Measurements from ENCODE around the gene MPV17L2. TPM values are rescaled to one million over a fixed set of nuclear protein-coding genes. Genes with fewer than 3 reads are reported as not detected.
"Not testable (repeated sequence)": the region's sequence is repeated elsewhere in the genome, so short reads cannot be mapped to it uniquely, and the experiment has no call there.

MPV17L2 gene
- total RNA-seq, 2 donors from 2014 or later, result 3.8 TPM

- ATAC-seq, result no peak
- no peak overlapping the region for H3K4me3 Mint-ChIP-seq
- no peak for DNase-seq
- H3K27ac Mint-ChIP-seq, result peak overlapping the region; percentile 41
- H3K9me3 ChIP-seq (ENCODE audit: control insufficient read depth, low read length, poor library complexity, severe bottlenecking), result no peaks in the 10 kb centered on the region
- no peaks in the 10 kb centered on the region for H3K27me3 Mint-ChIP-seq
- H3K4me1 Mint-ChIP-seq, result peaks cover 22% of the 10 kb centered on the region
- no peaks in the 10 kb centered on the region for H3K36me3 Mint-ChIP-seq (ENCODE audit: low read depth)
These were observed 37.6 kb upstream of the MPV17L2 start for GRCh38 chr19:18155095-18156087.

GRCh38 chr19:18156268-18156667, 36.8 kb upstream of the MPV17L2 start:
- H3K4me3 Mint-ChIP-seq, result no peak overlapping the region
- H3K27ac Mint-ChIP-seq, result peak overlapping the region; percentile 41
- no peak for DNase-seq
- no peaks in the 10 kb centered on the region for H3K27me3 Mint-ChIP-seq
- ATAC-seq, result no peak
- H3K4me1 Mint-ChIP-seq, result peaks cover 25% of the 10 kb centered on the region
- no peaks in the 10 kb centered on the region for H3K36me3 Mint-ChIP-seq (ENCODE audit: low read depth)
- H3K9me3 ChIP-seq (ENCODE audit: control insufficient read depth, low read length, poor library complexity, severe bottlenecking), result no peaks in the 10 kb centered on the region

DNA sequence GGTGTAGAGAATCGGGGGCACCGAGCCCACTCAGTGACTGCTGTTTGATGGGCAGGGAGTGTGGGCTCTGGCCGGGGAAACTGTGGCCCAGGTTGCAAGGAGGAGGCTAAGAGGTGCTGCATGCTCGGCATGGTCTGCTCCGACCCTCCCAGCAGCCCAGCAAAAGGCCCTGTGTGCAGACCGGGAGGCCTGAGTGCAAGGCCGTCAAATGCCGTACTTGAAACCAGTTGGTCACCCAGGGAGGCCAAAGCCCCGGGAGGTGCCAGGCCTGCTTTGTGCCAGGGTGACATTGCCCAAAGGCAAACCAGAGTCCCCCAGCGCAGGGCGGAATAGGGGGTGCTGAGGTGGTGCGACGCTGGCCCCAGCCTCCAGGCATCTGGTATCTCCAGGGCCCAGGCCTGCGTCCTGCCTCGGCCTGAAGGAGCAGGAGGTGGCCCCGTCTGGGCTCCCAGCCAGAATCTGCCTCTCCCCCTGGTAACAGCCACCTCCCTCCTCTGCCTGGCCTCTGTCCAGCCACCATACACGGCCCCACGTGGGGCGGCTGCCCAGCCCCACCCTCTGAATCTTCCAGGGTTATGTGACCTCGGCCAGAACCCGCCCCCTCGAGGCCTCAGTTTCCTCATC, 36.1 kb upstream of the MPV17L2 start:
- DNase-seq, result no peak
- H3K27ac Mint-ChIP-seq, result no peak overlapping the region

GRCh38 chr19:18157465-18158063, 35.5 kb upstream of the MPV17L2 start:
- Mint-ChIP-seq H3K27me3 (no peaks in the 10 kb centered on the region), H3K4me3 (no peak overlapping the region), H3K4me1 (peaks cover 18% of the 10 kb centered on the region), H3K36me3 (ENCODE audit: low read depth) (no peaks in the 10 kb centered on the region), H3K27ac (no peak overlapping the region)
- no peaks in the 10 kb centered on the region for H3K9me3 ChIP-seq (ENCODE audit: control insufficient read depth, low read length, poor library complexity, severe bottlenecking)
- ATAC-seq (no peak), DNase-seq (no peak)

More for the DNA sequence above, 36.1 kb upstream of the MPV17L2 start:
- Mint-ChIP-seq H3K4me3 (no peak overlapping the region), H3K27me3 (no peaks in the 10 kb centered on the region), H3K36me3 (ENCODE audit: low read depth) (no peaks in the 10 kb centered on the region), H3K4me1 (peaks cover 22% of the 10 kb centered on the region)
- ATAC-seq, result no peak
- H3K9me3 ChIP-seq (ENCODE audit: control insufficient read depth, low read length, poor library complexity, severe bottlenecking), result no peaks in the 10 kb centered on the region

GRCh38 chr19:18158467-18158866, 34.6 kb upstream of the MPV17L2 start:
- no peak for ATAC-seq
- H3K9me3 ChIP-seq (ENCODE audit: control insufficient read depth, low read length, poor library complexity, severe bottlenecking), result no peaks in the 10 kb centered on the region
- Mint-ChIP-seq H3K36me3 (ENCODE audit: low read depth) (no peaks in the 10 kb centered on the region), H3K4me1 (peaks cover 18% of the 10 kb centered on the region), H3K27ac (no peak overlapping the region), H3K27me3 (no peaks in the 10 kb centered on the region), H3K4me3 (no peak overlapping the region)
- no peak for DNase-seq

- peaks cover 15% of the 10 kb centered on the region for H3K4me1 Mint-ChIP-seq
- not testable (repeated sequence) for ATAC-seq; H3K27me3 Mint-ChIP-seq; H3K36me3 Mint-ChIP-seq (ENCODE audit: low read depth); H3K9me3 ChIP-seq (ENCODE audit: control insufficient read depth, low read length, poor library complexity, severe bottlenecking); DNase-seq; H3K27ac Mint-ChIP-seq
- H3K4me3 Mint-ChIP-seq, result peak overlapping the region; percentile 49
These were observed 33.9 kb upstream of the MPV17L2 start for GRCh38 chr19:18159059-18159616.

DNA sequence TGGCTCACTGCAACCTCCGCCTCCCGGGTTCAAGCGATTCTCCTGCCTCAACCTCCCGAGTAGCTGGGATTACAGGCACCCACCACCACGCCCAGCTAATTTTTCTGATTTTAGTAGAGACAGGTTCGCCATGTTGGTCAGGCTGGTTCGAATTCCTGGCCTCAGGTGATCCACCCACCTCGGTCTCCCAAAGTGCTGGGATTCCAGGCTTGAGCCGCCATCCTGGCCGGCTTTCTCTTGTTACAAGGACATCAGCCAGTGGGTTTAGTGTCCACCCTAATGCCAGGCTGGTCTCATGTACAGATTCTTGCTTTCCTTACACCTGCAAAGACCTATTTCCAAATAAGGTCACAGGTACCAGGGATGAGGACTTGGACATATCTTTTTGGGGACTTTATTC, 33.2 kb upstream of the MPV17L2 start:
- H3K36me3 Mint-ChIP-seq (ENCODE audit: low read depth), result no peaks in the 10 kb centered on the region

GRCh38 chr19:18160493-18160970, 32.5 kb upstream of the MPV17L2 start:
- Mint-ChIP-seq H3K27me3 (no peaks in the 10 kb centered on the region), H3K4me3 (peak overlapping the region; percentile 73), H3K36me3 (ENCODE audit: low read depth) (no peaks in the 10 kb centered on the region), H3K4me1 (peaks cover 7% of the 10 kb centered on the region), H3K27ac (peak overlapping the region; percentile 32)
- H3K9me3 ChIP-seq (ENCODE audit: control insufficient read depth, low read length, poor library complexity, severe bottlenecking), result no peaks in the 10 kb centered on the region
- DNase-seq (no peak), ATAC-seq (no peak)

More for the DNA sequence above, 33.2 kb upstream of the MPV17L2 start:
- DNase-seq, result no peak
- no peak for ATAC-seq
- no peaks in the 10 kb centered on the region for H3K9me3 ChIP-seq (ENCODE audit: control insufficient read depth, low read length, poor library complexity, severe bottlenecking)
- Mint-ChIP-seq H3K4me3 (no peak overlapping the region), H3K4me1 (peaks cover 9% of the 10 kb centered on the region), H3K27ac (peak overlapping the region; percentile 32), H3K27me3 (no peaks in the 10 kb centered on the region)

- H3K9me3 ChIP-seq (ENCODE audit: control insufficient read depth, low read length, poor library complexity, severe bottlenecking), result no peaks in the 10 kb centered on the region
- Mint-ChIP-seq H3K27me3 (no peaks in the 10 kb centered on the region), H3K4me1 (peaks cover 6% of the 10 kb centered on the region), H3K36me3 (ENCODE audit: low read depth) (peaks cover 3% of the 10 kb centered on the region), H3K27ac (no peak overlapping the region), H3K4me3 (peak overlapping the region; percentile 73)
- DNase-seq (peak; percentile 79 to 90 (median 84)), ATAC-seq (peak; percentile 99)
These were observed 31.9 kb upstream of the MPV17L2 start for GRCh38 chr19:18160971-18161635.

DNA sequence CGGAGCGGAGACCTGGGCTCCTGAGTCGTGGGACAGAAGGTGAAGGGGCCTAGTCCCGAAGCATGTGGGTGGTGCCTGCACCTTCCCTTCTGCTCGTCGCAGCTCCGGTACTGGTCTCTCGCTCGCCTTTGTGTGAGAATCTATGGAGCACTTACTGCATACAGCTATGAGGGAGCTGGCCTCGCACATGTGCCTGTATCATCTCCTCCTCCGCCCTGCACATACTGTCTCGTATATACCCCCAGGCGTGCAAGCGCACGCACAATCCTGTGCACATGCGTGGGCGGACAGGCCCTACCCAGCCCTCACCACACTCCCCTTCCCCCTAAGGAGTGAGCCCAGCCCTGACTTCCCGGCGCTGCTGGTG, 31.4 kb upstream of the MPV17L2 start:
- ATAC-seq, result no peak
- Mint-ChIP-seq H3K4me1 (peaks cover 4% of the 10 kb centered on the region), H3K4me3 (peak overlapping the region; percentile 49), H3K27me3 (no peaks in the 10 kb centered on the region), H3K36me3 (ENCODE audit: low read depth) (peaks cover 3% of the 10 kb centered on the region), H3K27ac (no peak overlapping the region)
- no peaks in the 10 kb centered on the region for H3K9me3 ChIP-seq (ENCODE audit: control insufficient read depth, low read length, poor library complexity, severe bottlenecking)
- no peak for DNase-seq

- no peak for DNase-seq
- H3K9me3 ChIP-seq (ENCODE audit: control insufficient read depth, low read length, poor library complexity, severe bottlenecking), result no peaks in the 10 kb centered on the region
- H3K27me3 Mint-ChIP-seq, result no peaks in the 10 kb centered on the region
These were observed 28.9 kb upstream of the MPV17L2 start for GRCh38 chr19:18164072-18164471.

DNA sequence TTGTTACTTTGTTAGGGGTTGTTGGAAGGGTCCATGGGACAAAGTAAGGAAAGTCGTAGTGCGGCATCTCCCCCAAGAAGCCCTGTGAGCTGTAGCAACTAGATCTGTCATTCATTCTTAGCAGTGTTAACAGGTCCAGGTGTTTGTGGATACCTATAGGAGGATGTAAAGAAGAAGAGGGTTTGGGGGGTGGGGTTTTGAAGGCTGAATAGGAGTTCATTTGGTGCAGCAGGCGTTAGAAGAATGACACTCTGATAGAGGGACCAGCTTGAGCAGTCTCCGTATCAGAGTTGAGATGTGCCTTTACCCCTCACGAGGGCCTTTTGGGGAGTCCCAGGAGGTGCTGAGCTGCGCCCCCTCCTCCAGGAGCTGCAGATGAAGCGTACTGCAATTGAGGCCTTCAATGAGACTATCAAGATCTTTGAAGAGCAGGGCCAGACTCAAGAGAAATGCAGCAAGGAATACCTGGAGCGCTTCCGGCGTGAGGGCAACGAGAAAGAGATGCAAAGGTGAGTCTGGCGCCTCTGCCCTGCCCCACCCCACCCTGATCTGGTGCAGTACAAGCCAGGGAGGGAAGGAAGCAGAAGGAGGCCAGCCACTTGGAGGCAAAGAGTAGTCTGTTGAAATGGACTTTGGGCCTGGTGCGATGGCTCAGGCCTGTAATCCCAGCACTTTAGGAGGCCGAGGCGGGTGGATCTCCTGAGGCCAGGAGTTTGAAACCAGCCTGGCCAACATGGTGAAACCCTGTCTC, 27.0 kb upstream of the MPV17L2 start:
- H3K4me1 Mint-ChIP-seq, result peaks cover 6% of the 10 kb centered on the region
- DNase-seq (no peak), ATAC-seq (no peak)
- H3K27ac Mint-ChIP-seq, result no peak overlapping the region
- no peaks in the 10 kb centered on the region for H3K27me3 Mint-ChIP-seq
- no peaks in the 10 kb centered on the region for H3K9me3 ChIP-seq (ENCODE audit: control insufficient read depth, low read length, poor library complexity, severe bottlenecking)
- no peak overlapping the region for H3K4me3 Mint-ChIP-seq
- H3K36me3 Mint-ChIP-seq (ENCODE audit: low read depth), result peaks cover 3% of the 10 kb centered on the region

More at GRCh38 chr19:18164072-18164471, 28.9 kb upstream of the MPV17L2 start:
- no peak overlapping the region for H3K27ac Mint-ChIP-seq
- H3K4me1 Mint-ChIP-seq, result peaks cover 8% of the 10 kb centered on the region
- no peak for ATAC-seq
- H3K4me3 Mint-ChIP-seq, result no peak overlapping the region
- peaks cover 3% of the 10 kb centered on the region for H3K36me3 Mint-ChIP-seq (ENCODE audit: low read depth)
